ENCODE results near the gene FTMT. TPM values are rescaled to one million over a fixed set of nuclear protein-coding genes. Genes with fewer than 3 reads are reported as not detected.

Gene FTMT
- total and polyA plus RNA-seq, 4 donors = not detected

DNA sequence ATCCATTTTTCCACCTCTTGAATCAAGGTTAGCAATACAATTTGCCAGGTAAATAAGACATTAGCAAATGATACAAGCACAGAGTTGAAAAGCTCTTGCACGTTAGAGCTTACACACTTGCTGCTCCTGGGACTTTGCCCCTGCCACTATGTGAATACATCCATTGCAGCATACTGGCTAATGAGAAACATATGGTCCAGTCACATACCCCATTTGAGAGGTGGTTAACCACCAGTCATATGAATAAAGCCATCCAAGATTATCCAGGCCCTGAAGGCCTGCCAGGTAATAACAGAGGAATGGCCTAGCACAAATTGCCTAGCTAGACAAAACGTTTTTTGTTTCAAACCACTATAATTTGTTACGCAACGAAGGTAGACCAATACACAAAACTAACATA, 45.8 kb upstream of the FTMT start (continued):
- TF ChIP-seq, protein P1, sequence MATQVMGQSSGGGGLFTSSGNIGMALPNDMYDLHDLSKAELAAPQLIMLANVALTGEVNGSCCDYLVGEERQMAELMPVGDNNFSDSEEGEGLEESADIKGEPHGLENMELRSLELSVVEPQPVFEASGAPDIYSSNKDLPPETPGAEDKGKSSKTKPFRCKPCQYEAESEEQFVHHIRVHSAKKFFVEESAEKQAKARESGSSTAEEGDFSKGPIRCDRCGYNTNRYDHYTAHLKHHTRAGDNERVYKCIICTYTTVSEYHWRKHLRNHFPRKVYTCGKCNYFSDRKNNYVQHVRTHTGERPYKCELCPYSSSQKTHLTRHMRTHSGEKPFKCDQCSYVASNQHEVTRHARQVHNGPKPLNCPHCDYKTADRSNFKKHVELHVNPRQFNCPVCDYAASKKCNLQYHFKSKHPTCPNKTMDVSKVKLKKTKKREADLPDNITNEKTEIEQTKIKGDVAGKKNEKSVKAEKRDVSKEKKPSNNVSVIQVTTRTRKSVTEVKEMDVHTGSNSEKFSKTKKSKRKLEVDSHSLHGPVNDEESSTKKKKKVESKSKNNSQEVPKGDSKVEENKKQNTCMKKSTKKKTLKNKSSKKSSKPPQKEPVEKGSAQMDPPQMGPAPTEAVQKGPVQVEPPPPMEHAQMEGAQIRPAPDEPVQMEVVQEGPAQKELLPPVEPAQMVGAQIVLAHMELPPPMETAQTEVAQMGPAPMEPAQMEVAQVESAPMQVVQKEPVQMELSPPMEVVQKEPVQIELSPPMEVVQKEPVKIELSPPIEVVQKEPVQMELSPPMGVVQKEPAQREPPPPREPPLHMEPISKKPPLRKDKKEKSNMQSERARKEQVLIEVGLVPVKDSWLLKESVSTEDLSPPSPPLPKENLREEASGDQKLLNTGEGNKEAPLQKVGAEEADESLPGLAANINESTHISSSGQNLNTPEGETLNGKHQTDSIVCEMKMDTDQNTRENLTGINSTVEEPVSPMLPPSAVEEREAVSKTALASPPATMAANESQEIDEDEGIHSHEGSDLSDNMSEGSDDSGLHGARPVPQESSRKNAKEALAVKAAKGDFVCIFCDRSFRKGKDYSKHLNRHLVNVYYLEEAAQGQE (IDR thresholded peaks at IDR 0.05) = no peak
- TF ChIP-seq EGR1 (IDR thresholded peaks at IDR 0.05; ENCODE audit: low read depth in 2 of 2) = no peak
- TF ChIP-seq, protein P2, sequence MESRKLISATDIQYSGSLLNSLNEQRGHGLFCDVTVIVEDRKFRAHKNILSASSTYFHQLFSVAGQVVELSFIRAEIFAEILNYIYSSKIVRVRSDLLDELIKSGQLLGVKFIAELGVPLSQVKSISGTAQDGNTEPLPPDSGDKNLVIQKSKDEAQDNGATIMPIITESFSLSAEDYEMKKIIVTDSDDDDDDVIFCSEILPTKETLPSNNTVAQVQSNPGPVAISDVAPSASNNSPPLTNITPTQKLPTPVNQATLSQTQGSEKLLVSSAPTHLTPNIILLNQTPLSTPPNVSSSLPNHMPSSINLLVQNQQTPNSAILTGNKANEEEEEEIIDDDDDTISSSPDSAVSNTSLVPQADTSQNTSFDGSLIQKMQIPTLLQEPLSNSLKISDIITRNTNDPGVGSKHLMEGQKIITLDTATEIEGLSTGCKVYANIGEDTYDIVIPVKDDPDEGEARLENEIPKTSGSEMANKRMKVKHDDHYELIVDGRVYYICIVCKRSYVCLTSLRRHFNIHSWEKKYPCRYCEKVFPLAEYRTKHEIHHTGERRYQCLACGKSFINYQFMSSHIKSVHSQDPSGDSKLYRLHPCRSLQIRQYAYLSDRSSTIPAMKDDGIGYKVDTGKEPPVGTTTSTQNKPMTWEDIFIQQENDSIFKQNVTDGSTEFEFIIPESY (IDR thresholded peaks at IDR 0.05) = no peak

DNA sequence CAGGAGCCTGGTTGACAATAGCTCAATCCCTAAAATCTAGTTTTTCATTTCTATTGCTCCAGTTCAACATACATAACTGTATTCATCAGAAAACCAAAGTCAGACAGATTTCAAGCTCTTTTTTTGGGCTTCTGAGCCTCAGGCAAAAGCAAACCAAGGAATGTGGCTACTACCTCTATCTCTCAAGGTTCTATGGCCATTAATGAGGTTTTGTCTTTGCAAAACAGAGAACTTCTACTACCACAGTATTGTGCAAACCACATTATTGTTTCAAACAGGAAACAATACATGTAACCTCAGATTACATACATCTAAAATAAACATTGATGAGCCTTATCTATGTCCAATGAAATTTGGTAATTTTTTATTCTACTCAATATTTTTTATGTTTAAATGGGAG, 35.5 kb upstream of the FTMT start:
- no peak for TF ChIP-seq RAD21 (IDR thresholded peaks at IDR 0.05)
- Histone ChIP-seq H3K4me3 (ENCODE audit: low read depth in 1 of 3, low read length in 3 of 3) (no peak overlapping the region), H3K9me3 (ENCODE audit: control insufficient read depth in 4 of 4, low read length in 3 of 4) (no peaks in the 10 kb centered on the region), H3K4me1 (ENCODE audit: control insufficient read depth in 4 of 4, insufficient read depth in 4 of 4, low read length in 3 of 4) (no peaks in the 10 kb centered on the region), H3K27ac (ENCODE audit: low read depth in 1 of 2, low read length in 2 of 2) (no peak overlapping the region), H3K36me3 (ENCODE audit: control insufficient read depth in 4 of 4, insufficient read depth in 3 of 4, low read depth in 1 of 4, low read length in 3 of 4) (no peaks in the 10 kb centered on the region), H3K9ac (ENCODE audit: low read depth in 1 of 2, low read length in 2 of 2) (no peak overlapping the region), H3K27me3 (ENCODE audit: control insufficient read depth in 4 of 4, insufficient read depth in 4 of 4, low read length in 3 of 4) (no peaks in the 10 kb centered on the region)
- DNase-seq (ENCODE audit: low spot score) = no peak

DNA sequence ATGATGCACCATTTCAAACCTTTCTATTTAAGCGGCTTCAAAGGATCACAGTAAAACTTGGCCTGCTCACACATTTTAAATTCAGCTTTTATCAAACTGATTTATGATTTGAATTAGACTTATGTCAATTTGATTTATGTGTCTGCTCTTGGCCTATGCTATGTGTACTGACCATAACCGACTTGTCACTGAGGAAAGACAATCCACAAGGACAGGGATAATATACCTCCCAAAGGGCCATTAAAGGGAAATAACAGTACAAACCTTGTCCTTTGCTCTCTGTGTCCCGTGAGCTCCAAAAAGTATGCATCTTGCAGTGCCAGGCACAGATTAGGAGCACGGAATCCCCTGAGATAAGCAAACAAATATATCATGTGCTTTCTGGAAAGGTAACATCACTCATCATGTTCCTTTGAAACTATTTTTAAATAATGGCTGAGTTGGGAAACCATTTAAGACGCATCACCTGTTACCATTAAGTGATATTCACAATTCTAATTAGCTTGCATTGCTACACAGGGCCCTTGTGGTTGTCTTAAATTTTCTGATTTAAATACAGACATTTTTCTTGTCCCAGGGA, 31.9 kb upstream of the FTMT start:
- no peaks in the 10 kb centered on the region for H3K4me1 ChIP-seq (ENCODE audit: control insufficient read depth in 4 of 4, insufficient read depth in 4 of 4, low read length in 3 of 4)
- DNase-seq (ENCODE audit: low spot score) = no peak

More for the DNA sequence above, 31.9 kb upstream of the FTMT start:
- Histone ChIP-seq H3K9ac (ENCODE audit: low read depth in 1 of 2, low read length in 2 of 2) (no peak overlapping the region), H3K9me3 (ENCODE audit: control insufficient read depth in 4 of 4, low read length in 3 of 4) (no peaks in the 10 kb centered on the region), H3K36me3 (ENCODE audit: control insufficient read depth in 4 of 4, insufficient read depth in 3 of 4, low read depth in 1 of 4, low read length in 3 of 4) (no peaks in the 10 kb centered on the region), H3K27me3 (ENCODE audit: control insufficient read depth in 4 of 4, insufficient read depth in 4 of 4, low read length in 3 of 4) (no peaks in the 10 kb centered on the region), H3K4me3 (ENCODE audit: low read depth in 1 of 3, low read length in 3 of 3) (no peak overlapping the region), H3K27ac (ENCODE audit: low read depth in 1 of 2, low read length in 2 of 2) (no peak overlapping the region)
- TF ChIP-seq, protein P3, sequence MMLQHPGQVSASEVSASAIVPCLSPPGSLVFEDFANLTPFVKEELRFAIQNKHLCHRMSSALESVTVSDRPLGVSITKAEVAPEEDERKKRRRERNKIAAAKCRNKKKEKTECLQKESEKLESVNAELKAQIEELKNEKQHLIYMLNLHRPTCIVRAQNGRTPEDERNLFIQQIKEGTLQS (IDR thresholded peaks at IDR 0.05) = no peak
- no peak for TF ChIP-seq EGR1 (IDR thresholded peaks at IDR 0.05; ENCODE audit: low read depth in 2 of 2)
- TF ChIP-seq, protein P1 (IDR thresholded peaks at IDR 0.05) = no peak
- WGBS = 59% methylated on average over 5 of the region's 5 CpGs

Measured in liver (tissue), 9 donors.